NCI-H226 (cell line): Measurements from ENCODE around the gene FOXE1.

Experiments used
- DNase-seq: peaks from one replicate; pipeline ENCODE4 v3.0.0-alpha.2; 2015

The FOXE1 gene

DNA sequence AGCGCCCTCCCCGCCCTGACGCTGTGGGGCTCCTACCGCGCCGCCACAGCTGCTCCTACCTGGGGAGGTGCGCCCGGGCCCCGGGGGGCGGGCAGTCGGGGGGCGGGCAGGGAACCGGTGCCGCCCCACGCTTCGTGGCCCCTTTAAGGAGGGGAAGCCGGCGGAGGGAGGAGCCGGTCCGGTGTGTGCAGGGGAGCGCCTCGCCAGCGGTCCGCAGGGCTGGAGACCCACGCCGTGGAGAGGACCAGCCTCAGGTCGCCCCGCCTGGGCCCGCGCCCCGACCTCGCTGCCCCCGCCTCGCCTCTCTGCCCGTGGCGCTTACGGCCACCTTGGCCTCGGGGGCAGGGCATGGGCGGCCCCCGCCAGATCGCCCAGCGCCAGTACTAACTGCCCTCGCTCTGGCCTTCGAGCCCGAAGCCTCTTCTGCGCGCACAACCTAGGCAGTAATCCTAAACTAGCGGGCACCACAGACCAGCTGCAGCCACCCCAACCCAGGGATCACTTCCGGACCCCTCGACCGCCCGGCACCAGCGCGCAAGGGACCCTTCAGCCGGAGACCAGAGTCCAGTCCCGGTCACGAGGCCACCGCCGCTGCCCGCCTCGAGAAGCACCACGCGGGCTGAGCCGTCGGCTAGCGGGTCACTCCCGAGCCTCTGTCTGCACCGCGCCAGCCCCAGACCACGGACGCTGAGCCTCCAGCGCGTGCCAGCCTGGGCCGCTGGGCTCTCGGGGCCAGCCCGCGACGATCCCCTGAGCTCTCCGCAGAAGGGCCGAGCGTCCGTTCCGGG is at the start of gene FOXE1:
Gene FOXE1, plus strand, starts transcription at position 171 of the 788 bp plus-strand sequence. CDS start 689 bp downstream, outside the sequence.
- no peak for DNase-seq

GRCh38 chr9:97804059-97804365 is 49.0 kb upstream of the FOXE1 start:
- no peak for DNase-seq

DNA sequence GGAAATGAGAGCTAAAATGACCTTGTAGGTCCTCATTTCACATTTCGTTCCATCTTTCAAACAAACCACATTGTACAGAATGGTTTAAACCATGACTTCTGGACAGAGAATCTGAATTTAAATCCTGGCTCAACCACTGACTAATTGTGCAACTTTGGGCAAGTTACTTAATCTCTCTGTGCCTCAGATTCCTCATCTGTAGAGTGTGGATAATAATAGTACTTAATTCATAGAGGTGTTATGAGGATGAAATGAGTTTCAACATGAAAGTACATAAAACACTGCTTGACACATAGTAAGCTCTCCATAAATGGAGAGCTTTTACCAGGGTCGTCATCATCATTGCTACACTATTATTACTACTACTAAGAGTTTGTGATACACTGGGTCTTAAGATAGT is 46.3 kb upstream of the FOXE1 start:
- DNase-seq = no peak

DNA sequence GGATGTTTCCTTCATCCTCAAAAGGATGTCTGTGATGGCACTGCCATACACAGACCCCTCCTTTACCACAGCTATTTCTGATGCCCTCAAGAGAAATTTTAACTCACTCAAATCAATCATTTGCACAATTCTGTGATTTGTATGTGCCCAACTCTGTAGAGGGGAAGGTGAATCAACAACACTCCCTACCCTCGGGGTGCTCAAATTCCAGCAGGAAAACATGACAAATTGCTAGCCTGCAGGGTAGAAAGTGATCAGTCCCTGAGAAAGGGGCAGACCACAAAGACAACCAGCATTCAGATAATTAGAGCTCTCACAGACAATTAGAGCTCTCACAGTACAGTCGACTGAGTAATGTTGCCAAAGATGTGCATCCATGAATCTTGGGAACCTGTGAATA is 45.3 kb upstream of the FOXE1 start:
- DNase-seq = peak; percentile 51

GRCh38 chr9:97808415-97808814 is 44.6 kb upstream of the FOXE1 start:
- no peak for DNase-seq

GRCh38 chr9:97808972-97809371 is 44.1 kb upstream of the FOXE1 start:
- no peak for DNase-seq

- no peak for DNase-seq
Measured at GRCh38 chr9:97809666-97810344, 43.2 kb upstream of the FOXE1 start.

GRCh38 chr9:97811533-97812246 is 41.3 kb upstream of the FOXE1 start:
- DNase-seq = peak; percentile 91

- DNase-seq = peak; percentile 17
Measured at GRCh38 chr9:97812247-97812543, 40.8 kb upstream of the FOXE1 start.

DNA sequence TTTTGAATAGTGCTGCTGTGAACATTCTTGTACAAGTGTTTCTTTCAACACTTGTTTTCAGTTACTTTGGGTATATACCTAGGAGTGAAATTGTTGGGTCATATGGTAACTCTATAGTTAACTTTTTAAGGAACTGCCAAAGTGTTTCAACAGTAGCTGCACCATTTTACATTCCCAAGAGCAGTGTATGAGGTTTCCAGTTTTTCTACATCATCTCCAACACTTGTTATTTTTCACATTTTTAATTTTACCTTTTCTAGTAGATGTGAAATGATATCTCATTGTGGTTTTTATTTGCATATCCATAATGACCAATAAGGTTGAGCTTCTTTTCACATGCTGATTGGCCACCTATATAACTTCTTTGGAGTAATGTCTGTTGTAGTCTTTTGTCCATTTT is 40.0 kb upstream of the FOXE1 start:
- no peak for DNase-seq

DNA sequence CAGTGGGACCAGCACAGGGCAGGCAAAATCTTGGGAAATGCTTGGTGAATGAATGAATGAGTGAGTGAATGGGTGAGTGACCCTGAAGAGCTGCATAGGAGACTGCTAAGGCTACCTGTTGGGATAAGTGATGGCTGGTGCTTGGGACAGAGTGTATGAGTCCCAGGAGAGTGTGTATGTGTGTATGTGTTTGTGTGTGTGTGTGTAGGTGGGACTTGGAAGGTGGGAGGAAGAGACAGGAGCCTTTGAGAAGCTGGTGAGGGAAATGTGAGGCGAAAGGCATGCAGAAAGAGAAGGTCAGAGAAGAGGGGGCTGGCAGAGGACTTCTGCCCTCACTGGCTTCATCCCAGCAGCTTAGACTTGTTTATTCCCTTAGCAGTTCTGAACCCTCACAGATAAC is 33.3 kb upstream of the FOXE1 start:
- DNase-seq = no peak

- no peak for DNase-seq
Measured at GRCh38 chr9:97820373-97820772, 32.7 kb upstream of the FOXE1 start.

DNA sequence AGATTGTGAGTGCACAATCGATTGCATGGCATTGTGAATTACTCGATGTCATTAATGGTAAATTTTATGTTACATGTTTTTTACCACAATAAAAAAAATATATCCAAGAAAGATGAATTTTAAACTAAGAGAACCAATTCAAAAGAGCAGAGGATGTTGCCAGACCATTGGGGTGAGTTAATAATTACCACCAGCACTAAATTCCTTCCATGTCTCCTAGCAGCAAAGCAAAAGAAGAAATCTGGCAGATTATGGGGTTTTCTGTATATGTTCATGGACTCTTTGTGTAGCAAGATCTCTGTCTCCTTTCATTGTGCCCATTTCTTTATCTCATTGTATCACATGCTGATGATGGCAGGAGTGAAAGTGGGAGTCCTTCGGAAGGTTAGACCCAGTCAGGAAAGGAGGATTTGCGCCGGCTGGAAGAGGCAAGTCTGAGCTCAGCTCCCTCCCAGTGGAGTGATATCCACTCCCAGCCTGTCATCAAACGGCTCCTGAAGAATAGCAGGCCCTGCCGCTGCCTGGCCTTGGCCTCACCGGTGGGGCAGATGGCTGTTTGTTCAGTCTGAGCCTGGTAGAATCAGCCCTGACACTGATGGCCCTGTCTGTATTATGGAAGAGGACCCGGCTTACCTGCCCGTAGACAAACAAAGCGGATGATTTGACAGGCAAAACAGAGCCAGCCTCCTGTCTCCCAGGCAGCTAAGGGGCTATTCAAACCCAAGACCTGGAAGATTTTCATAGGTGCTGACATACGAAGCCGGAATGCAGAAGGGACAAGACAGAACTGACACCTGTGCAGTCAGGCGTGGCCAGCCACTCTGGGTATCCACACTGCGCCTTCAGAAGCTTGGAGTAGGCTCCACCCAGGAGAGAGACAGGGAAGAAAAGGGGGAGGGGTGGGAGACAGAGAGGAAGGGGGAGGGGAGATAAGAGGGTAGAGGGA is 21.9 kb upstream of the FOXE1 start:
- no peak for DNase-seq

- DNase-seq = no peak
Measured at GRCh38 chr9:97831843-97832636, 21.0 kb upstream of the FOXE1 start.

- peak; percentile 86 for DNase-seq
Measured at GRCh38 chr9:97840521-97840920, 12.5 kb upstream of the FOXE1 start.

DNA sequence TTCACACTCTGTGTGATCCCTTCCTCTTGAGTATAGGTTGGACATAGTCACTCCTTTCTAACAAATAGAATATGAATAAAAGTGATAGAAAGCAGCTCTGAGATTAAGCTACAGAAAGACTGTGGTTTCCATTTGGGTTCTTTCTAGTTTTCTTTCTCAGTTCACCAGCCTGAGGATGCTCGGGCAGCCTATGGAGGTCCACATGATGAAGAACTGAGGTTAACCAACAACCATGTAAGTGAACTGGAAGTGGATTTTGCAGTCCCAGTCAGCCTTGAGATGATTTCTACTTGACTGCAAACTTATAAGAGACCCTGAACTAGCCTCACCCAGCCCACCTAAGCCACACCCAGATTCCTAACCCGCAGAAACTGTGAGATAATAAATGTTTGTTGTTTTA is 10.1 kb upstream of the FOXE1 start:
- DNase-seq = no peak

DNA sequence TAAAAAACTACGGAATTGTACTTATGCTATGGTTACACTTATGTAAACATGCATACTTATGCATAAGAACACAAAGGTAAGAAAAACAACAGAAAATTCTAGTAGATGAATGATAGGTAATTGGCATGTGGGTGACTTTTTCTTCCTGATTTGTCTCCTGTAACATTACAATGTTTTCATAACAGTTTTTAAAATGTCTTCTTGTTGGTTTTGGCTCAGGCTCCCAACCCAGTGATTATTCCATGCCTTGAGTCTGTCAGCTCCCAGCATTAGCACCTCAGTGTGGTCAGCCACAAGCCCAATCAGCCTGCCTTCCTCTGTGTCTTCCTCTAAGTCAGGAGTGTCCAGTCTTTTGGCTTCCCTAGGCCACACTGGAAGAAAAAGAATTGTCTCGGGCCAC is 7.9 kb upstream of the FOXE1 start:
- DNase-seq = peak; percentile 43

DNA sequence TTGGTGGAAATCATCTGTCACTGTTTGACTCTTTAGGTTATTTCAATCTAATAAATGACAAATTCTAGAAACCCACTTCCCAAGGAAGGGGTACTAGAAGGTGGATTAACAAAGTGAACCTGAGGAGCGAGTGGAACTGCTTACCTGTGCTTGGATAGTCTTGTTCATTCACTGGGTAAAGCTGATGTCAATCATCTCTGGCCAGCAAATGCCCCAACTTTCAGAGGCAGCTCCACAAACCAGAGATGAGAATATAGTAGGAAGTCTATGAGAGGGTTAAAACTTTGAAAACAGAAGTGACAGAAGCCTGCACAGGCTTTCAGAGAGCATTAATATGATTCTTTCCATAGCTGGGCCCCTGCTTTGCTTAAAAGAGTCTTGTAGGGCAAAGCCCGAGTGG is 7.3 kb upstream of the FOXE1 start:
- no peak for DNase-seq

- DNase-seq = no peak
Measured at GRCh38 chr9:97846347-97846746, 6.7 kb upstream of the FOXE1 start.

GRCh38 chr9:97847474-97848214 is 5.4 kb upstream of the FOXE1 start:
- no peak for DNase-seq

DNA sequence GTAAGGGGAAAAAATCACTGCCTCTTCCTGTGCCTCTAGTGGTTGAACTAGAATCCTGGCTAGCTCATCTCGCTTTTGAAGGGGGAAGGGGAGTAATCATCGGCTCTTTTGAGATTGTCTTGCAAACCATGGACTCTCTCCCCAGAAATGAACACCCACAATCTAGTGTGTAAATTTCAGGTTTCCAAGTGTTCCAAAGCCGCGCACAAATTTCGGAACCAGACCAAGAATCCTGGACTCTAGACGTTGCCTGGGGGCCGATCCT is 4.9 kb upstream of the FOXE1 start:
- DNase-seq = no peak
